ENCODE measurements around the gene DLGAP5.

DNA sequence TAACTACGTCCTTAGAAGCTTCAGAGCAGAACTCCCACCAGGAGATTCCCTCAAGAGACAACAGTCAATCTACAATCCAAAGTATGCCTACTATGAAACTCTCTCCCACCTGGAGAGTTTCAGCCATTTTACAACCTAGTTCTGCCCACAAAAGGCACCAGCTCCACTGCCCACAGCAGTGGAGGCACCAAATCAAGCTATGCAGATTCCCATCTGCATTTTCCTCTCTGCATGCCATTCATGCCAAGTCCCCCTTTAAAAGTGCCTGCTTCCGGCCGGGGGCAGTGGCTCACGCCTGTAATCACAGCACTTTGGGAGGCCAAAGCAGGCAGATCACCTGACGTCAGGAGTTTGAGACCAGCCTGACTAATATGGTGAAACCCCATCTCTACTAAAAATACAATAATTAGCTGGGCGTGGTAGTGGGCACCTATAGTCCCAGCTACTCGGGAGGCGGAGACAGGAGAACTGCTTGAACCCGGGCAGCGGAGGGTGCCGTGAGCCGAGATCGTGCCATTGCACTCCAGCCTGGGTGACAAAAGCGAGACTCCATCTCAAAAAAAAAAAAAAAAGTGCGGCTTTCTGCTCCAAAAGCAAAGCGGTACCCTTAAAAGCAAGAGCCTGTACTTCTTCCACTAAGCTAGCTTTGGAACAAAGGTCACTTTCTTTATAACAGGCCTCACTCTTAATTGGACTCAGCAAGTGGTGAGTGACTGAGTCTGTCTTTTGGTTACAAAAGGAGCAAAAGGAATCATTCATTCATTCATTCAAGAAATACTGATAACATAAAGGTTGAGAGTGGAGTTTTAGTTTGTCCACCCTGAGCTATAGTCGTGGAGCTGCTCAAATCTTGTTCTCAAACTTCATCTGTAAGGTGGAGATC is 10.1 kb upstream of the DLGAP5 start:
- TF ChIP-seq POLR2A (IDR thresholded peaks at IDR 0.05): no peak
- TF ChIP-seq EP300 (IDR thresholded peaks at IDR 0.05): no peak
